Colonic mucosa (tissue), 4 donors: ENCODE data around the gene ERCC1. TPM values are rescaled to one million over a fixed set of nuclear protein-coding genes. Genes with fewer than 3 reads are reported as not detected.

Experiments
- DNase-seq: peaks from one replicate; pipeline ENCODE4 v3.0.0-alpha.2; 2020
- H3K27ac ChIP-seq: fragments of 200-600 bp; one replicate; pipeline ENCODE4 v1.8.0; 2021
- H3K27me3 ChIP-seq: fragments of 200-600 bp; one replicate; pipeline ENCODE4 v1.8.0; 2021
- H3K36me3 ChIP-seq: fragments of 200-600 bp; one replicate; pipeline ENCODE4 v1.8.0; 2021
- H3K4me1 ChIP-seq: fragments of 200-600 bp; one replicate; pipeline ENCODE4 v1.8.0; 2021; ENCODE audit warnings: mild to moderate bottlenecking
- H3K4me3 ChIP-seq: fragments of 200-600 bp; one replicate; pipeline ENCODE4 v1.8.0; 2021
- H3K9ac ChIP-seq, 2 donors: one replicate each; pipeline ENCODE4 v1.7.0; 2013; ENCODE audit warnings: control low read depth in 2 of 2, low read depth in 2 of 2, low read length in 2 of 2
- H3K9me3 ChIP-seq: fragments of 200-600 bp; one replicate; pipeline ENCODE4 v1.8.0; 2021
- CTCF ChIP-seq: fragments of 200-600 bp; IDR thresholded peaks from one replicate; pipeline ENCODE4 v1.8.0; 2022; ENCODE audit warnings: antibody characterized with exemption, mild to moderate bottlenecking
- intact Hi-C: fragments of 100-400 bp; cut with DNase I; formaldehyde crosslinking; loops from one replicate; pipeline ENCODE4 v1.14.1; 2022
- microRNA-seq: library from miRNA; unstranded; fragments of <30 nt; microRNA quantifications from one replicate; pipeline ENCODE4, GENCODE V29; 2019
- total RNA-seq, 2 donors: library from RNA; stranded (reverse); fragmentation: NEBNext Ultra II Directional in 1 of 2; extraction: Animal tissue kit (Norgen Biotek cat#: 25700) in 1 of 2; gene quantifications; one replicate each; pipeline ENCODE4 v1.2.1, GENCODE V29; 2021
- donor health status: healthy.
- donor health status: DM: no; HTN: no; CAD: no.
- donor health status: DM: no; HTN: no; CAD: no.

The ERCC1 gene
- total RNA-seq, 2 donors from 2014 or later: 30.0 to 37.3 TPM

- no peaks in the 10 kb centered on the region for H3K36me3 ChIP-seq
- no peak overlapping the region for H3K9ac ChIP-seq
- intact Hi-C loops: no loop called here
- no peaks in the 10 kb centered on the region for H3K27me3 ChIP-seq
- TF ChIP-seq CTCF: no peak
- no peaks in the 10 kb centered on the region for H3K9me3 ChIP-seq
- H3K4me3 ChIP-seq: no peak overlapping the region
- no peak overlapping the region for H3K27ac ChIP-seq
- no peaks in the 10 kb centered on the region for H3K4me1 ChIP-seq
- DNase-seq: no peak
These were observed 61.4 kb downstream of the ERCC1 start for GRCh38 chr19:45362291-45362690.

DNA sequence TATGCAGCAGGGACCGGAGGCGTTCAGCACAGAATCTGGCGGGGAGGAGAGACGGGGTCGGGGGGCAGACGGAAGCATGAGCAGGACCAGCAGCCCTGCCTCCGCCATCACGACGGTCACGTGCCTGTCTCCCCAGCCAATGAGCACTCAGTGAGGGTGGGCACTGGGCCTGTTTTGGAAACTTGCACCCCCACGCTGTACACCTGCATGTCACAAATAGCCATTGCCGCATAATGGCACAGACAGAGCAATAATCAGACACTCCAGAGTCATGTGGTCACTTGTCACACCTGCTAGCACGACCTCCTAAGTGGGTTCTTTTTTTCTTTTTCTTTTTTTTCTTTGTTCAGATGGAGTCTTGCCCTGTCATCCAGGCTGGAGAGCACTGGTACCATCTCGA lies 62.1 kb downstream of the ERCC1 start:
- DNase-seq: no peak
- intact Hi-C loops: no loop called here
- no peak overlapping the region for H3K4me3 ChIP-seq
- TF ChIP-seq CTCF: no peak
- no peaks in the 10 kb centered on the region for H3K27me3 ChIP-seq
- H3K9ac ChIP-seq: no peak overlapping the region
- H3K27ac ChIP-seq: no peak overlapping the region
- H3K4me1 ChIP-seq: no peaks in the 10 kb centered on the region
- no peaks in the 10 kb centered on the region for H3K9me3 ChIP-seq
- H3K36me3 ChIP-seq: no peaks in the 10 kb centered on the region

- Histone ChIP-seq H3K9me3 (no peaks in the 10 kb centered on the region), H3K27ac (no peak overlapping the region), H3K36me3 (no peaks in the 10 kb centered on the region), H3K27me3 (no peaks in the 10 kb centered on the region), H3K4me3 (no peak overlapping the region), H3K4me1 (no peaks in the 10 kb centered on the region), H3K9ac (no peak overlapping the region)
- DNase-seq: no peak
- TF ChIP-seq CTCF: no peak
- intact Hi-C loops: no loop called here
These were observed 65.4 kb downstream of the ERCC1 start for GRCh38 chr19:45358213-45358792.

DNA sequence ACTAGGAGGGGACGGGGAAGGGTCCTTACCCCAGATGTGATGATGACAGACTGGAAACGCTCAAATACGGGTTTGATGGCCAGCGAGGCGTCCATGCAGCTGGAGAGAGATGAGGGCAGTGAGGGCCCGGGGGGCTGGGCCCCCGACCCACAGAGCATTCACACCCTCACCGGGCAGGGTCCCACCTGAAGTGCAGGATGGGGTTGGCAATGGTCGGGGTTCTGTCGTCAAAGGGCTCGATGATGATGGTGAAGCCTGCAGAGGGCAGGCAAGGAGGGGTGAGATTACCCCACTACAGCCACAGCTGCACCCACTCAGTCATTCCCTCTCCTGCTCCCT lies 66.3 kb downstream of the ERCC1 start:
- Histone ChIP-seq H3K4me1 (no peaks in the 10 kb centered on the region), H3K27me3 (no peaks in the 10 kb centered on the region), H3K4me3 (no peak overlapping the region), H3K27ac (no peak overlapping the region), H3K36me3 (no peaks in the 10 kb centered on the region), H3K9ac (peak overlapping the region in 1 of 2 donors; percentile 27), H3K9me3 (no peaks in the 10 kb centered on the region)
- TF ChIP-seq CTCF: no peak
- no peak for DNase-seq
- intact Hi-C loops: no loop called here

Small RNAs within 50 kb of the gene (microRNA-seq; reads per million reads assigned to microRNA genes)
- gene MIR6088: not detected

Other genes with a start within 250 kb of the ERCC1 start
- gene TRAPPC6A, start 245.7 kb downstream of the ERCC1 start, total RNA-seq: 10 to 100 TPM; 17.2 to 35.2 TPM
- 10 to 100 TPM; 10.4 to 15.9 TPM for gene BLOC1S3, start 245.1 kb downstream of the ERCC1 start, total RNA-seq
- 1 to 10 TPM; 1.4 to 1.6 TPM for gene EXOC3L2, start 178.5 kb downstream of the ERCC1 start, total RNA-seq
- gene MARK4, start 172.6 kb downstream of the ERCC1 start, total RNA-seq: 10 to 100 TPM; 12.7 to 28.6 TPM
- under 1 TPM in 1 of 2 donors, not detected in 1; 0.53 TPM for gene CKM, start 101.0 kb downstream of the ERCC1 start, total RNA-seq
- gene KLC3, start 83.2 kb downstream of the ERCC1 start, total RNA-seq: not detected
- gene ERCC2, start 53.3 kb downstream of the ERCC1 start, total RNA-seq: 10 to 100 TPM; 12.7 to 17.4 TPM
- gene PPP1R13L, start 18.8 kb downstream of the ERCC1 start, total RNA-seq: 10 to 100 TPM; 25.9 to 46.2 TPM
- 1 to 10 TPM; 2.0 to 8.5 TPM for gene POLR1G, start 17.3 kb downstream of the ERCC1 start, total RNA-seq
- 1 to 10 TPM; 1.5 to 3.4 TPM for gene FOSB, start 44.1 kb upstream of the ERCC1 start, total RNA-seq
- 1 to 10 TPM; 4.9 to 8.4 TPM for gene RTN2, start 73.1 kb upstream of the ERCC1 start, total RNA-seq
- gene PPM1N, start 74.5 kb upstream of the ERCC1 start, total RNA-seq: 1 to 10 TPM in 1 of 2 donors, under 1 TPM in 1; 0.67 to 1.7 TPM
- gene VASP, start 83.6 kb upstream of the ERCC1 start, total RNA-seq: 100 to 1,000 TPM; 236 to 261 TPM
- gene OPA3, start 160.9 kb upstream of the ERCC1 start, total RNA-seq: 10 to 100 TPM; 12.4 to 14.8 TPM
- gene GPR4, start 178.3 kb upstream of the ERCC1 start, total RNA-seq: 1 to 10 TPM in 1 of 2 donors, under 1 TPM in 1; 0.52 to 2.0 TPM
- 100 to 1,000 TPM in 1 of 2 donors, 10 to 100 TPM in 1; 96.2 to 106 TPM for gene EML2, start 215.5 kb upstream of the ERCC1 start, total RNA-seq
- gene GIPR, start 244.3 kb upstream of the ERCC1 start, total RNA-seq: 1 to 10 TPM; 8.3 to 9.5 TPM